Spinal cord (tissue), 10 donors: ENCODE data around the gene BRCA1. TPM values are rescaled to one million over a fixed set of nuclear protein-coding genes. Genes with fewer than 3 reads are reported as not detected.

Source experiments
- DNase-seq, 6 donors: peaks; one replicate each; pipeline versions ENCODE4 v3.0.0 to v3.0.0-alpha.2; 2013 to 2015; ENCODE audit warnings: low spot score in 6 of 6, low read depth in 4 of 6
- H3K27ac ChIP-seq: one replicate; pipeline ENCODE4 v1.5.1; 2013; ENCODE audit warnings: low read depth, low read length, control low read depth
- H3K27me3 ChIP-seq: one replicate; pipeline ENCODE4 v1.6.1; 2013; ENCODE audit warnings: low read length; ENCODE audit not compliant: control insufficient read depth, insufficient read depth
- H3K36me3 ChIP-seq: one replicate; pipeline ENCODE4 v1.6.1; 2013; ENCODE audit warnings: low read length; ENCODE audit not compliant: control insufficient read depth, insufficient read depth
- H3K4me1 ChIP-seq: one replicate; pipeline ENCODE4 v1.6.1; 2013; ENCODE audit warnings: low read length; ENCODE audit not compliant: control insufficient read depth, insufficient read depth
- H3K4me3 ChIP-seq: one replicate; pipeline ENCODE4 v1.5.1; 2013; ENCODE audit warnings: low read depth, low read length, control low read depth
- H3K9me3 ChIP-seq: one replicate; pipeline ENCODE4 v1.6.1; 2013; ENCODE audit warnings: low read length; ENCODE audit not compliant: control insufficient read depth, insufficient read depth
- WGBS: methylation state at CpG from one replicate; pipeline ENCODE4 v1.1.5; 2013; ENCODE audit warnings: missing lambda C conversion rate; ENCODE audit not compliant: insufficient coverage; 5-methylcytosine and 5-hydroxymethylcytosine counted together
- polyA plus RNA-seq, 2 donors: library from polyadenylated mRNA; unstranded; fragments of 120-200 nt; gene quantifications; one replicate each; pipeline ENCODE4 v1.2.1, GENCODE V29; 2013; ENCODE audit not compliant: insufficient read length in 2 of 2
- total RNA-seq, 2 donors: library from RNA; depleted of rRNA in 1 of 2; stranded (reverse); fragments of 120-200 nt in 1 of 2; fragments of >200 nt in 1 of 2; gene quantifications; one replicate each; pipeline versions ENCODE4 v1.2.3 to v1.2.4, GENCODE V29; 2013 to 2014
- donor health status: healthy.

BRCA1 gene
- total and polyA plus RNA-seq, 4 donors = 8.5 to 16.2 (median 10.4) TPM

- DNase-seq = no peak
- H3K4me1 ChIP-seq = peaks cover 63% of the 10 kb centered on the region
- H3K4me3 ChIP-seq = no peak overlapping the region
- no peak overlapping the region for H3K27ac ChIP-seq
- no peaks in the 10 kb centered on the region for H3K27me3 ChIP-seq
- no peaks in the 10 kb centered on the region for H3K9me3 ChIP-seq
- H3K36me3 ChIP-seq = peaks cover 21% of the 10 kb centered on the region
- WGBS = 75% methylated on average over 3 of the region's 9 CpGs
These were observed 97.8 kb downstream of the BRCA1 start for GRCh38 chr17:43027091-43028032.

GRCh38 chr17:43026595-43026994 is 98.6 kb downstream of the BRCA1 start:
- Histone ChIP-seq H3K4me1 (peaks cover 64% of the 10 kb centered on the region), H3K4me3 (no peak overlapping the region), H3K27me3 (no peaks in the 10 kb centered on the region), H3K27ac (no peak overlapping the region), H3K9me3 (no peaks in the 10 kb centered on the region), H3K36me3 (peaks cover 21% of the 10 kb centered on the region)
- WGBS = 83% methylated on average over 1 of the region's 5 CpGs
- DNase-seq = no peak

GRCh38 chr17:43025766-43026537 is 99.2 kb downstream of the BRCA1 start:
- peak overlapping the region; percentile 59 for H3K4me3 ChIP-seq
- DNase-seq = peak in 1 of 6 donors; percentile 57
- no peaks in the 10 kb centered on the region for H3K9me3 ChIP-seq
- H3K36me3 ChIP-seq = peaks cover 21% of the 10 kb centered on the region
- 44% methylated on average over 13 of the region's 16 CpGs for WGBS
- H3K27me3 ChIP-seq = no peaks in the 10 kb centered on the region
- no peak overlapping the region for H3K27ac ChIP-seq
- peaks cover 68% of the 10 kb centered on the region for H3K4me1 ChIP-seq

GRCh38 chr17:43025290-43025657 is 99.9 kb downstream of the BRCA1 start:
- Histone ChIP-seq H3K36me3 (peaks cover 21% of the 10 kb centered on the region), H3K27me3 (no peaks in the 10 kb centered on the region), H3K4me3 (peak overlapping the region; percentile 59), H3K9me3 (no peaks in the 10 kb centered on the region), H3K27ac (peak overlapping the region; percentile 40), H3K4me1 (peaks cover 72% of the 10 kb centered on the region)
- 0% methylated on average over 27 of the region's 27 CpGs for WGBS
- DNase-seq = no peak

- H3K9me3 ChIP-seq = no peaks in the 10 kb centered on the region
- under 1% methylated on average over 50 of the region's 61 CpGs for WGBS
- DNase-seq = peak; percentile 86 to 99 (median 93)
- H3K27me3 ChIP-seq = no peaks in the 10 kb centered on the region
- H3K36me3 ChIP-seq = peaks cover 21% of the 10 kb centered on the region
- peak within 1 kb of the TSS; percentile 94 for H3K27ac ChIP-seq
- H3K4me3 ChIP-seq = peak within 1 kb of the TSS; percentile 90
- peaks cover 72% of the 10 kb centered on the region for H3K4me1 ChIP-seq
These were observed 100.5 kb downstream of the BRCA1 start, which contains the start of gene RND2 for GRCh38 chr17:43024407-43025289. TSS of gene RND2 (plus strand) at chr17:43025231. CDS start at chr17:43025348, 117 bp downstream.

GRCh38 chr17:43021741-43022512 is 103.2 kb downstream of the BRCA1 start, which contains the start of gene VAT1:
TSS of gene VAT1 (minus strand) at chr17:43022385. CDS start at chr17:43022322, 63 bp downstream.
- Histone ChIP-seq H3K27me3 (no peaks in the 10 kb centered on the region), H3K27ac (peak within 1 kb of the TSS; percentile 77), H3K4me3 (peak within 1 kb of the TSS; percentile 88), H3K9me3 (no peaks in the 10 kb centered on the region), H3K4me1 (peaks cover 64% of the 10 kb centered on the region), H3K36me3 (peaks cover 14% of the 10 kb centered on the region)
- WGBS = under 1% methylated on average over 78 of the region's 80 CpGs
- peak in 3 of 6 donors; percentile 69 to 94 (median 93) for DNase-seq

- Histone ChIP-seq H3K4me3 (peak overlapping the region; percentile 88), H3K4me1 (peaks cover 60% of the 10 kb centered on the region), H3K27ac (peak overlapping the region; percentile 77), H3K36me3 (peaks cover 22% of the 10 kb centered on the region), H3K9me3 (no peaks in the 10 kb centered on the region), H3K27me3 (no peaks in the 10 kb centered on the region)
- DNase-seq = peak in 2 of 6 donors; percentile 76 to 83
- no CpG with 5 or more reads among the region's 40 CpGs for WGBS
These were observed 104.1 kb downstream of the BRCA1 start for GRCh38 chr17:43020789-43021740.
